ENCODE results near the gene KARS1.
A peak's percentile ranks its signal among the peaks of the same experiment; 100 is the strongest.

KARS1 gene

DNA sequence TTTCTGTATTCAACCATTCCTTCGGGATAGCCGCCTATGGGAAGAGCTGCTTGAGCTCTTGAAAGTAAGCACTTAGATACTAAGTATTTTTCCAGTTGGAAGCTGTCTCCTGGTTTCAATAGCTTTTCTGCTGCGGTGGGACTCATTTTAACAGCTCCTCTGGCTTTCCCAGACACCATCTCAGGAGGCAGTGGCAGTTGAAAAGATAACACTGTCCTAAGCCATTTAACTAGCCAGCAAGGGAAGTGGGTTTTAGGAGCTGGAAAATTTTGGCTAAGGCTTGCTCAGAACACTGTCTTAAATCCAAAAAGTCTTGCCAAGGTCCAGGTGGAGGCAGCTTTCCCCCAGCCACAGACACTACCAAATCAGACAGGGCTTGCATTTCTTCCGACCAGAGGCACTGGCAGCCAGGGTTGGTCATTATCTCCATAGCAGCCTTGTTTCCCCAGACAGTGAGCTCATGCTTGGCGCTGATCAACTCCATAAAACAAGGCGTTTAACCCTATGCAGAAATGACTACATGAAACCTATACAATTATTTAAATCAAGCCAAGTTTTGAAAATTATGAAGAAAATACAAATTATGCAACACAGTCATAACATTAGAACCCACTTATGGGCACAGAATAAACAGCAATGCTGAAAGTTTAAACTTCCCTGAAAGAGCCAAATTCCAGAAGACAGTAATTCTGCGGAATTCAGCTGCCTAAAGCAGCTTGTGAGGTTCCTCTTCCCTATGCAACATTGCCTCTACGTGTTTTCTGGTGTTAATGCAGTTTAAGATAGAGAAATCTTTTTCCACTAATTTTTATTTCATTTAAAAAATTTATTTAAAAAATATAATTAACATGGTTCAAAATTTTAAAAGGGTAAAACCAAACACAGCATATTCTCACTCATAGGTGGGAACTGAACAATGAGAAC is 56.3 kb downstream of the KARS1 start:
- in situ Hi-C loops (cut with MboI; ENCODE audit: low sequenced_read_pairs, unreplicated experiment): no loop called here
- DNase-seq (ENCODE audit: low spot score): no peak
- TF ChIP-seq, protein P1, sequence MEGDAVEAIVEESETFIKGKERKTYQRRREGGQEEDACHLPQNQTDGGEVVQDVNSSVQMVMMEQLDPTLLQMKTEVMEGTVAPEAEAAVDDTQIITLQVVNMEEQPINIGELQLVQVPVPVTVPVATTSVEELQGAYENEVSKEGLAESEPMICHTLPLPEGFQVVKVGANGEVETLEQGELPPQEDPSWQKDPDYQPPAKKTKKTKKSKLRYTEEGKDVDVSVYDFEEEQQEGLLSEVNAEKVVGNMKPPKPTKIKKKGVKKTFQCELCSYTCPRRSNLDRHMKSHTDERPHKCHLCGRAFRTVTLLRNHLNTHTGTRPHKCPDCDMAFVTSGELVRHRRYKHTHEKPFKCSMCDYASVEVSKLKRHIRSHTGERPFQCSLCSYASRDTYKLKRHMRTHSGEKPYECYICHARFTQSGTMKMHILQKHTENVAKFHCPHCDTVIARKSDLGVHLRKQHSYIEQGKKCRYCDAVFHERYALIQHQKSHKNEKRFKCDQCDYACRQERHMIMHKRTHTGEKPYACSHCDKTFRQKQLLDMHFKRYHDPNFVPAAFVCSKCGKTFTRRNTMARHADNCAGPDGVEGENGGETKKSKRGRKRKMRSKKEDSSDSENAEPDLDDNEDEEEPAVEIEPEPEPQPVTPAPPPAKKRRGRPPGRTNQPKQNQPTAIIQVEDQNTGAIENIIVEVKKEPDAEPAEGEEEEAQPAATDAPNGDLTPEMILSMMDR (IDR thresholded peaks at IDR 0.05; ENCODE audit: borderline replicate concordance, control extremely low read depth, extremely low read depth, insufficient read depth, missing control alignments): no peak

DNA sequence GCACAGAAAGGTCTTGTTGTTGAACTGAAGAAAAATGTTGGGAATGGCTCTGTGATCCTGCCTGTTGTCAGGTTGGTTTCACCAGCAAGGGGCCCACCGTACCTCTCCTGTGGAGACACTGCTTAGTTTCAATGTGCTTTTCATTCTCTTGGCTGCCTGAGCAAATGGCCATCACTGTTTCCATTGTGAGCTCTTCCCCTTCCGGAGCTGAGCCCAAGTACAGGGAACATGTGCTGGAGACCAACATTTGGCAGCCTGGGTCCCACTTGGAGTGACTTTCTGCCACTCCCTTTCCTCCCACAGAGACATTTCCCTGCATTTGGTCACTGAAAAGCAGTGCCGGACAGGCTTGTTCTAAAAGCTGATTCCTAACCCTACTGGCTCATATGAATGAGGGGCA is 58.2 kb downstream of the KARS1 start:
- TF ChIP-seq, protein P1 (IDR thresholded peaks at IDR 0.05; ENCODE audit: borderline replicate concordance, control extremely low read depth, extremely low read depth, insufficient read depth, missing control alignments): no peak
- in situ Hi-C loops (cut with MboI; ENCODE audit: low sequenced_read_pairs, unreplicated experiment): no loop called here
- DNase-seq (ENCODE audit: low spot score): no peak

GRCh38 chr16:75588716-75589115 is 58.7 kb downstream of the KARS1 start:
- in situ Hi-C loops (cut with MboI; ENCODE audit: low sequenced_read_pairs, unreplicated experiment): no loop called here
- TF ChIP-seq, protein P1 (IDR thresholded peaks at IDR 0.05; ENCODE audit: borderline replicate concordance, control extremely low read depth, extremely low read depth, insufficient read depth, missing control alignments): no peak
- no peak for DNase-seq (ENCODE audit: low spot score)

DNA sequence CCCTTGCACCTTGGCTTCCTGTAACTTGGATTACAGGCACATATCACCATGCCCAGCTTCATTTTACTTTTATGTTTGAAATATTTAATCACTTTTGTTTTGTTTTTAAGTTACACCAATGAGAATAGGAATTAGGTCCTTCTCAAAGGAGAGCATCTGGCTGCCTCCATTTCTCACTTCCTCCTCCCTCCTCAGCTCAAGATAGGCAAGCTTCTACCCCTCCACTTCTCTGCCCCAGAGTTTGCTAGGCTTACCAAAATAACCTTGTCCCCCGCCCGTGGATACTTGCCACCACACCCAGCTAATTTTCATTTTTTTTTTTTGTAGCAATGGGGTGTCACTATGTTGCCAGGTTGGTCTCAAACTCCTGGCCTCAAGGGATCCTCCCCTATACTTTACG is 63.4 kb downstream of the KARS1 start:
- DNase-seq (ENCODE audit: low spot score): no peak
- in situ Hi-C loops (cut with MboI; ENCODE audit: low sequenced_read_pairs, unreplicated experiment): no loop called here
- TF ChIP-seq, protein P1 (IDR thresholded peaks at IDR 0.05; ENCODE audit: borderline replicate concordance, control extremely low read depth, extremely low read depth, insufficient read depth, missing control alignments): no peak

GRCh38 chr16:75579281-75579834 is 68.1 kb downstream of the KARS1 start:
- TF ChIP-seq, protein P1 (IDR thresholded peaks at IDR 0.05; ENCODE audit: borderline replicate concordance, control extremely low read depth, extremely low read depth, insufficient read depth, missing control alignments): no peak
- DNase-seq (ENCODE audit: low spot score): peak; percentile 35
- in situ Hi-C loops (cut with MboI; ENCODE audit: low sequenced_read_pairs, unreplicated experiment): no loop called here

GRCh38 chr16:75578725-75579124 is 68.7 kb downstream of the KARS1 start:
- no peak for DNase-seq (ENCODE audit: low spot score)
- TF ChIP-seq, protein P1 (IDR thresholded peaks at IDR 0.05; ENCODE audit: borderline replicate concordance, control extremely low read depth, extremely low read depth, insufficient read depth, missing control alignments): no peak
- in situ Hi-C loops (cut with MboI; ENCODE audit: low sequenced_read_pairs, unreplicated experiment): no loop called here

All from GM13976 (cell line).